SHP77 treated with DMSO at 0.1 percent for 48 hours (cell line): ENCODE measurements around the gene GATD1.
A peak's percentile ranks its signal among the peaks of the same experiment; 100 is the strongest.
"Not testable (repeated sequence)": the region's sequence is repeated elsewhere in the genome, so short reads cannot be mapped to it uniquely, and the experiment has no call there.

Experiments used
- DNase-seq: peaks from one replicate; lab custom pipeline; 2025; lab: John Stamatoyannopoulos, UW

GATD1 gene

DNA sequence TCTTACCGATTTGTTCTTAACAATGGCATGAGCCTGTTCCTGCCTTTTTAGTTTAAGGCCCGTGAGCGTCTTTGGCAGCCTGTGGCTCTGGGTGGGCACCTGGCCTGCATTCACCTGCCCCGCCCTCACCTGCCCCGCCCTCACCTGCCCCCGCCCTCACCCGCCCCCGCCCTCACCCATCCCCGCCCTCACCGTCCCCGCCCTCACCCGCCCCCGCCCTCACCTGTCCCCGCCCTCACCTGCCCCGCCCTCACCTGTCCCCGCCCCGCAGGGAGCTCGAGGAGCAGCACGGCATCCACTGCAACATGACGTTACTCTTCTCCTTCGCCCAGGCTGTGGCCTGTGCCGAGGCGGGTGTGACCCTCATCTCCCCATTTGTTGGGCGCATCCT is 14.2 kb downstream of the GATD1 start:
- no peak for DNase-seq

DNA sequence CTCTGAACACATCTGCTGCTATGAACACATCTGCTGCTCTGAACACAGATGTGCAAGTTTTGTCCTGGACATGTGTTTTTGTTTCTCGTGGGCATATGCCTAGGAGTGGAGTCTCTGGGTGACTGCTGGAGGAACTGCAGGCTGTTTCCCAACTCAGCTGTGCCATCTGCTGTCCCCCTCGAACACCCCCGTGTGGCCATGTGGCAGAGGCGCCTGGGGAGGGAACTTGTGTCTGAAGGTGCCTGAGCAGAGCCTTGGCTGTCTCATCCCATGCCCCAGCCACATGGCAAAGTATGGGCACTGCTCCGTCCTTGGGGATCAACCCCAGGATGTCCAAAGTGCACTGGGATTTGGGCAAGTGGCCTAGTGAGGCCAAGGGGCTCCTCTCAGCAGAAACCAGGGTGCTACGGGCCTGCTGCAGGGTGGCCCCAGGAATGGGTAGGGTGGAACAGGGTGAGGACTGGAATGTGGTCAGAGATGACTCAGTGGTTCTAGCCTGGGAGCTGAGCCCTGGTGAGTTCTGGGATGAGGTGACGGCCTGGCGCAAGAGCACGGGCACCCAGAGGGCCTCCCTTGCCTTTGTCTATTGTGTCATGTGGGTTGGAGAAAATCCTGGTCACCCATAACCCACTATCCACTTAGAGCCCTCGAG is 14.7 kb downstream of the GATD1 start:
- no peak for DNase-seq

DNA sequence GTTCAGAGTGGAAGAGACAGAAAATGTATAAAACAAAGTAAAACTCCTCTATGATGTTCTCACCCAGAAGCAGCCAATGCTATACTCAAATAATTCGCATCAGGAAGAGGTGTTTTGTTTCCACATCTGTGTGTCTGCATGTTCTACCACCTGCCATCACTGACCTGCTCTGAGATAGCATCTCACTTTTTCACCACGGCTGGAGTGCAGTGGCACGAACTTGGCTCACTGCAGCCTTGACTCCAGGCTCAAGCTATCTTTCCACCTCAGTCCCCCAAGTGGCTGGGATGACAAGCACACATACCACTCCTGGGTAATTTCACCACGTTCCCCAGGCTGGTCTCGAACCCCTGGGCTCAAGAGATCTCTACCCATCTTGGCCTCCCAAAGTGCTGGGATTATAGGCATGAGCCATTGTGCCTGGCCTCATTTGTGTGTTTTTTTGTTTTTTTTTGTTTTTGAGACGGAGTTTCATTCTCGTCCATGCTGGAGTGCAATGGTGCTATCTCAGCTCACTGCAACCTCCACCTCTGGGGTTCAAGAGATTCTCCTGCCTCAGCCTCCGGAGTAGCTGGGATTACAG is 15.7 kb downstream of the GATD1 start:
- no peak for DNase-seq

DNA sequence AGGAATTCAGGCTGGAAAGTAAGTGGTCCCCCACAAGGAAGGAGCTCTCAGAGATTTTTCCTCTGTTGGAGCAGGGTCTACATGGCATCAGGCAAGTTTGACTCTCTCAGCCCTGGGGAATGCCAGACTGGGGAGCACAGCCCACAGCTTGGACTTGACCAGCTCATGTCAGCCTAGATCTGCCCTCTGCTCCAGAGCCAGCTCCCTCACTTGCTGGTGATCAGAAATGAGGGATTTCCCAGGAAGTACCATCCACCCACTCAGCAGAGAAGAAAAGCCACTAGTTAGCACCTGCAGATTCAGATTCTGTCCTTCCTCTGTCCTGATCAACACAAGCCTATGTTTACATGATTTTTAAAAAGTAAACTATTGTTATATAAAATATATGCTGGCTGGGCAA is 17.1 kb downstream of the GATD1 start:
- DNase-seq: no peak

DNA sequence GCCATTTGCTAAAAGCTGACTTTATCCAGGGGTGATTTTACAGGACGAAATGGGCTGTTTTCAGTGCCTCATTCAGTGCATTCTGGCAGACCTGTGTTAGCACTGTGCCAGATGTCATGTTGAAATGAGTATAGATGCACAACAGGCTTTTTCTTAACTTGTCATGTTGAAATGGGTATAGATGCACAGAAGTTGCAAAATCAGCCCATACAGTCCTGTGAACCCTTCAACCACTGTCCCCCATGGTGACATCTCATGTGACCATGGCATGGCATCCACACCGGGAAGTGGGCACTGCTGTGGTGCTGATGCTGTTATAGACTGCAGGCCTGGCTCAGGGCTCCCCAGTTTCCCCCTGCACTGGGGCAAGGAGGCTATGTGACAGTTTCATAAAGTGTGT is 27.6 kb downstream of the GATD1 start:
- no peak for DNase-seq

DNA sequence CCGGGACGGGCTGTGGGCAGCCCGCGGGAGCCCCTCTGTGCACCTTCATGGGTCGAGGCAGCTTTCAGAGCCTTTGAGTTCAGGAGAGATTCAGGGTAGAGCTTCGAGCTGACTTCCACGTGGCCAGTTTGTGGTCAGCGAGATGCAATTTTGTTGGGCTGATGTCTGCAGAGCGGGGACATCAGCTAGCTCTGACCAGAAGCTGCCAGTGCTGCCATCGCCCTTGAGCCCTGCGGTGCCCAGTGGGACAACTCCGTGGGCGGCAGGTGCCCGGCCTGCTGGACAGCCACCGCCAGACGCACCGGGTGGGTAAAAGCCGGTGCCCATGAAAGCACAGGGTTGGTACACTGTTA is 29.3 kb downstream of the GATD1 start:
- DNase-seq: no peak

DNA sequence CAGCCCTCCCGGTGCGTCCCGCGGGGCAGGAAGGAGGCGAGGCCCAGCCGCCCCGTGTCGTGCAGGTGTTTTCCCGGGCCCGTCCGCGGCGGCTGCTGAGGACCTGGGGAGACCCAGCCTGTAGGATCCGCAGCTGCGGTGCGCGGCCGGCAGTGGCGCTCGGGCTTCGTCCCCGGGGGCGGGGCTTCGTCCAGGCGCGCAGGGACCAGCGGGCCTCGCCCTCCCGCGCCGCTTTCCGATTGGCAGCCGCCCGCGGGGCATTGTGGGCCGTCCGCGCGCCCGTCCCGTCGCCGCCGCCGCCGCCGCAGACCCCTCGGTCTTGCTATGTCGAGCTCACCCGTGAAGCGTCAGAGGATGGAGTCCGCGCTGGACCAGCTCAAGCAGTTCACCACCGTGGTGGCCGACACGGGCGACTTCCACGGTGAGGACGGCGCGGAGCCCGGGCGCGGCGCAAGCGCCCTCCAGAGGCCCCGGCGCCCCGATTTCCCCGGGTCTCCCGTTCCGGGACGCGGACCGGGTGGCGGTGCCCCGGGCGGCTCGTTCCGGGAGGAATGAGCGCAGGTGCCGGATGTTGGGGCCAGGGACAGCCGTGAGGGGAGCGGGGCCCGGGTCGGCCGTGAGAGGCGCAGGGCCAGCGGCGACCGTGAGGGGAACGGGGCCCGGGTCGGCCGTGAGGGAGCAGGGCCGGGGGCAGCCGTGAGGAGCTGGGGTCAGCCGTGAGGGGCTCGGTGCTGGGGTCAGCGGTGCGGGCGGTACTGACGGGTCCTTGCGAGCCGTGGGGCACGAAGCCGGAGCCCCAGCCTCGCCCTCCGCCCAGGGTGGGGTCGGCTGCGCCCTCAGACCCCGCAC is 29.9 kb downstream of the GATD1 start, which contains the start of gene TALDO1:
Gene TALDO1, plus strand, starts transcription at position 307 of the 849 bp plus-strand sequence. Its CDS starts 18 bp downstream, at position 325.
- peak; percentile 15 for DNase-seq

DNA sequence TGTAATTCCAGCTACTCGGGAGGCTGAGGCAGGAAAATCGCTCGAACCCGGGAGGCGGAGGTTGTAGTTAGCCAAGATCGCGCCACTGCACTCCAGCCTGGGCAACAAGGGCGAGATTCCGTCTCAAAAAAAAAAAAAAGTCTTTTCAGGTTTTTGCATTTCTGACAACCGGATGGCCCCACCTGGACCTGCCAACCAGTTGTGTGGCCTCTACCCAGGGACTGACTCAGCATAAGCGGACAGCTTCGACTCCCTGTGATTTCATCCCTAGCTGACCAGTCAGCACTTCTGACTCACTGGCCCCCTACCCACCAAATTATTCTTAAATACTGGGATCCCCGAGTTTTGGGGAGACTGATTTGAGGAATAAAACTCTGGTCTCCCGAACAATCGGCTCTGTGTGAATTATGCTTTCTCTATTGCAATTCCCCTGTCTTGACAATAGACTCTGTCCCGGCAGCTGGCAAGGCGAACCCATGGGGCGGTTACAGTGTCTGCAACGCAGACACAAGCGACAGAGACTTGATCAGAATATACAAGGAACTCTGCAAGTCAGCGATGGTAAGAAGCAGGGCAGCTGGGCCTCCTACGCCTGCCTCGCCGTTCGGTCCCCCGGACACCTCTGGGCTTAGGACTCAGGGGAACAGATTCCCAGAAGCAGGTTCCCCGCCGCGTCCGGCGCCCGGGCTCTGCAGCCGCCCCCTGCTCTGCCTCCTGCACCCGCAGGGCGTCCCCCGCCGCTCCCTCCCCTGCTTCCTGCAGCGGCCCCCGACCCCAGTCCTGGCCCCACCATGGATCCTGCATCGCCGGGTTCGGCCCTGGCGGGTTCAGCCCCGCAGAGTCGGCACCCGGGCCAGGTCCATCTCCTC is 30.8 kb downstream of the GATD1 start:
- no peak for DNase-seq

DNA sequence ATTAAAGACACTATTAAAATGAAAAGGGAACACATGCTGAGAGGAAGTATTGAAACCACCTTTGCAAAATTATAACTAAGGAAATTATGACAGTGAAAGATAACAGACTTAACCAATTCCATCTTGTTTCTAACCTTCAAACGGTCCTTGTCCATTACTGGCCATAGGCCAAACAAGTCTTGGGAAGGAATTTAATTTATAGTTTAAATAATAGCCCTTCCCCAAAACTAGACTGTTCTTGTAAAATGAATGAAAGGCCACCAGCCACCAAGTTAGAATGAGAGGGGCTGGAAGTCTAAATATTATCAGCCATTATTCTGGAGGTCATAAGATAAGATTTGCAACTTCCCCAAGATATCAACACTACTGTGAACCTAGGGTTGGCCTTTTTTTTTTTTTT is 31.9 kb downstream of the GATD1 start:
- DNase-seq: no peak

DNA sequence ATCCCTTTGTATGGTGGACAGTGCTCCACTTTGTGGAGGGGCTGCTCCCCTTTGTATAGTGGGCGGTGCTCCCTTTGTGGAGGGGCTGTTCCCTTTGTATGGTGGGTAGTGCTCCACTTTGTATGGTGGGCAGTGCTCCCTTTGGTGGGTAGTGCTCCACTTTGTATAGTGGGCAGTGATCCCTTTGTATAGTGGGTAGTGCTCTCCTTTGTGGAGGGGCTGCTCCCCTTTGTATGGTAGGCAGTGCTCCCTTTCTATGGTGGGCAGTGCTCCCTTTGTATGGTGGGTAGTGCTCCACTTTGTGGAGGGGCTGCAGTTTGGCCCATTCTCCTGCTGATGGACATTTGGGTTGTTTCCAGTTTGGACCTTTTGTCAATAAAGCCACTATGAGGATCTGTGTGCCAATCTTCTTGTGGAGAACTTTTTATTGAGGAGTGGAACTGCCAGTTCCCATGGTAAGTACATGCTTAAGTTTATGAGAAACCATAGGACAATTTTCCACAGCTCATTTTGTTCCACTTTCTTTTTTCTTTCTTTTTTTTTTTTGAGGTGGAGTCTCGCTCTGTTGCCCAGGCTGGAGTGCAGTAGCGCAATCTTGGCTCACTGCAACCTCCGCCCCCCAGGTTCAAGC is 34.6 kb downstream of the GATD1 start:
- DNase-seq: no peak

DNA sequence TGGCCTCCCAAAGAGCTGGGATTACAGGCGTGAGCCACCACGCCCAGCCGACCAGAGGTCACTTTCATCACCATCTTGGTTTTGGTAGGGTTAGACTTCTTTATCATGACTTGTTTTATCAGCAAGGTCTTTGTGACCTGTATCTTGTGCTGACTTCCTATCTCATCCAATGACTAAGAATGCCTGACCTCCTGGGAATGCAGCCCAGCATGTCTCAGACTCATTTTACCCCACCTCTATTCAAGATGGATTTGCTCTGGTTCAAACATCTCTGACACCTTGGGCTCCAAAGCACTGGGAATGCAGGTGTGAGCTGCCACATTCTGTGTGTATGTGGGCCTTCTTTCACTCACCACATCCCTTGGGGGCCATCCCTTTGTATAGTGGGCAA is 35.1 kb downstream of the GATD1 start:
- no peak for DNase-seq

DNA sequence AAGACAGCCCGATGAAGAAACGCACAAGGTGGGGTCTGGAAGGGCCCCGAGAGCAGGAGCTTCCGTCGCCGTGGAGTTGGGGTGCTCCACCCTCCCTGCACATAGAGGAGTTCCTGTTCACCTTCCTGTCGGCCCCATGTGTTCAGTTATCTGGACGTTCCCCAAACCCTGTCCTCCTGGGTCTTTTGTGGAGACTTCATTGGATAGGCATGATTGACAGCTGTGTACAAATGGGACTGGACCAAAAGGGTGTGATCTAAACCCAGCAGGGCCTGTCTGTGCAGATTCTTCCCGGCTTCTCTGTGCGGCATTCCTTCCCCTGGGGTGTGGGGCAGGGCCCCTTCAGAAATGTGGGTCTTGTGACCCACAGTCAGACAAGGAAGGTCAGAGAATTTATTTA is 39.4 kb downstream of the GATD1 start:
- not testable (repeated sequence) for DNase-seq

DNA sequence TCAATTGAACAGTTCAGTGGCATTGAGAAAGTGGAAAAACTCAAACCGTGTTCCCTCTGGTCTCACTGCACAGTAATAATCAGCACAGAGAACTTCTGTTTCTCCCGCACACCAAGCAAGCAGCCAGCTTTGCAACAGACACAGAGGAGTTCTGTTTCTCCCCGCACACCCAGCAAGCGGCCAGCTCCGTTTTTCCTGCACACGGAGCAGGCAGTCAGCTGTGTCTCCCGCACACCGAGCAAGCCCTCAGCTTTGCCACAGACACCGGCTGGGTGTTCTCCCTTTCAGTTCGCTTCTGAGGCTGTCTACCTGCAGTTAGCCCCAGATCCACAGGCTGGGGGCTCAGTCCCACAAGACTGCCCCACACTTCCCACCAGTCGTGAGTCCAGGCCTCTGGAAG is 39.9 kb downstream of the GATD1 start:
- DNase-seq: no peak

DNA sequence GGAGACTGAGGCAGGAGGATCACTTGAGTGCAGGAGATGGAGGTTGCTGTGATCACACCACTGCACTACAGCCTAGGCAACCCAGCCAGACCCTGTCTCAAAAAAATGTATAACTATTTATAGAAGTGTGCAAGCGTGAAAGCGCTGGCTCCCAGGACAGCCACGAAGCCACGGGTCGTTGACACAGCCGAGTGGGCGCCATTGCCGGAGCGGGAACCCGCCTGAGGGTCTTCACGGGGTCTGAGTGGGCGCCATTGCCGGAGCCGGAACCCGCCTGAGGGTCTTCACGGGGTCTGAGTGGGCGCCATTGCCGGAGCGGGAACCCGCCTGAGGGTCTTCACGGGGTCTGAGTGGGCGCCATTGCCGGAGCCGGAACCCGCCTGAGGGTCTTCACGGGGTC is 42.7 kb downstream of the GATD1 start:
- not testable (repeated sequence) for DNase-seq

DNA sequence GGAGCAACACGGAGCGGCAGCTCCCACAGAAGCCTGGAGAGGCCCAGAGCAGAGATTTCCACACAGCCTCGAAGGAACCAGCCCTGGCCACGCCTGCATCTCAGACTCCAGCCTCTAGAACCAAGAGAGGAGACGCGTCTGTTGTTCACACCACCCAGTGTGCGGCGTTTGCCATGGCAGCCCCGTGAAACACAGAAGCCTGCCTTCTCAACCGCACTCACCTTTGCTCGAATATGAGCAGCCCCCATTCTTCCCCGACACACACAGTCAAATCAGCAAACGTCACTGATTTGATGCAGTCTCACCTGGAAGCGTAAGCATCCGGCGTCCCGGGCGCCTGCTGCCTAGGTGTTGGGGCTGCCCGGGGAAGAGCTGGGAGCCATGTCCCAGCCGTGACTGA is 44.2 kb downstream of the GATD1 start:
- DNase-seq: no peak

DNA sequence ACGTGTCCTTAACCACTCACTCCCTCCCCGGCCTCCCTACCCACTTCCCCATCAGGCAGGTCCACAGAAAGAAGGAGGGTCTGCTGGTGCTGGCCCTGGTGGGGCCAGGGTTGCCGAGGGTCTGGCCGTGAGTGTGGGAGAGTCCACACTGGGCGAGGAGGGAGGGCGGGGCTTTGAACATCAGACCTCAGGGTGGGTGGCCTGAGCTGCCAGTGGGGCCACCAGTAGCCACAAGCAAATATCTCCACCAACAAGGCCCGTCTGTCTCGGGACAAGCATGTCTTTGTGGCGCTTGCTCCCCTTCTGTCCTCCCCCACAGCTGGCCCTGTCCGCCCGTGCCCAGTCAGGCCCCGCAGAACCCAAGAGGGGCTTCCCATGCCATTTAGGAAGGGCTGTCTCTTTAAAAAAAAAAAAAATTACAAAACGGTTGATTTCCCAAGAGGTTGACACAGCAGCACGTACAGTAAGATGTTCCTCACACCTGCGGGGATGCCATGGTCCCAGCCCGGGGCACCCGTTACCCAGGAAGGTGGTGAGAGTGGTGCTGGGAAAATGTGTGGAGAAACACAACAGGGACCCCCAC is 47.7 kb downstream of the GATD1 start:
- DNase-seq: no peak

DNA sequence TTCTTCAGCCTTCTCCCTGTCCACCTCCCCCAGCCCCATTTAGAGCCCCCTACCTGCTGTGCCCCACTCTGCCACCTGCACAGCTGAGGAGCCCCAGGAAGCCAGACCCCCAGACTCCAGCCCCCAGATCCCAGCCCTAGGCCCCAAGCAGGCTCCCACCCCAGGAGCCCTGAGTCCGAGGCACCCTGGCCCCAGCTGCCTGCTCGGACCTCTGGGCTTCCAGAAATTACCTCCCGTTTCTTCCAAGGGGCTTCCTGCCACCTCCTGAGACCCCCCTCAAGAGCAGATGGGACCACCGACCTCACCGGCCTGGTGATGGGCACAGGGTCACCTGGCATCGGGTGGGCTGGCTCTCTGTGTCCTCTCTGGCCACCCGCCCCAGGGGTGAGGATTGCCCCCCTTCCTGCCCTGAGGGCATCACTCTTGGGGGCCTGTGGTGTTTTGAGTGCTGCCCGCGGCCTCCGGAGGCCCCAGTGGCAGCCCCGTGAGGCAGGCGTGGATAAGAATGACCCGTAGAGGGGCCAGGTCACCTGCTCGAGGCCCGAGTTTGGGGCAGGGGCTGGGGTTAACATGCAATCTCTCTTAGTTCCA is 48.3 kb downstream of the GATD1 start:
- no peak for DNase-seq

DNA sequence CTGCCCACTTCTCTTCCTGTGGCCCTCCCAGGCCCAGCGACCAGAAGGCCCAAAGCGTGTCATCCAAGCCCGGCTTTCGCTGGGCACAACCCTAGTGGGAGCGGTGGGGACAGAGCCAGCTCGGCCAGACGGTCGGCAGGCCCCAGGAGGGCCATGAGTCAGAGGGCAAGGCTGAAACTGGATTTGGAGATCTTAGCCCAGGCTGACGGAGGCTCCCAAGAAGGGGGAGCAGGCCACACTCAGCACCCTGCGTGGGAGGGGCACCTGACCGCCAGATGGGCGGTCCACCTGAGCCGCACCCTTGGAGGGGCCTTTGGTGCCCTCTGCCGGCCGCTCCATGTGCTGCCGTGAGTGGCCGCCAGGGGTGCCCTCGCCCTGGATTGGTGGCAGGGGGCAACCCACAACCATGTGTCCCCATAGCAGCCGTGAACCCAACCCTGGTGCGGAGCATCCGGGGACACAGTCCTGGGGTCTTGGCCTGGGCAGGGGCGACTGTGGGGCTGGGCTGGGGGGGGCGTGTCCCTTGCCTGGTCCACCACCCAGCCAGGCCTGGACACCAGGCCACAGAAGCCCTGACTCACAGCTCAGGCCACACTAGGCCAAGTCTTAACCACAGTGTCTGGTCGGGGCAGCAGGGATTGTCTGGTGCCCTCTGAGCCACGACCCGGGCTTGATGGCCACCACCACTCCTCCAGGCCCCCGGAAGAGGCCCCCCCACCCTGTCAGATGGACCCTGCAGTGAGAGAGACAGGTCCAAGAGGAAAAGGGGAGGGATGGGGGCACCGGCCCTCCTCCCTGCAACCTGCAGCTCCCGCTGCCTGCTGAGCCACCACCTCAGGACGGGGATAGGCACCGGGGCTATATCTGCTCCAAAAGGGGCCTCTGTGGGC is 49.2 kb downstream of the GATD1 start:
- DNase-seq: no peak

DNA sequence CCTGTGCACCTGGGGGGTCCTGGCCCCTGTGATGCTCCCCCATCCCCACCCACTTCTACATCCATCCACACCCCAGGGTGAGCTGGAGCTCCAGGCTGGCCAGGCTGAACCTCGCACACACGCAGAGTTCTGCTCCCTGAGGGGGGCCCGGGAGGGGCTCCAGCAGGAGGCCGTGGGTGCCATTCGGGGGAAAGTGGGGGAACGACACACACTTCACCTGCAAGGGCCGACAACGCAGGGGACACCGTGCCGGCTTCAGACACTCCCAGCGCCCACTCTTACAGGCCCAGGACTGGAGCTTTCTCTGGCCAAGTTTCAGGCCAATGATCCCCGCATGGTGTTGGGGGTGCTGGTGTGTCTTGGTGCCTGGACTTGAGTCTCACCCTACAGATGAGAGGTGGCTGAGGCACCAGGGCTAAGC is 50.0 kb downstream of the GATD1 start:
- no peak for DNase-seq
